Testis (tissue), 3 donors: ENCODE results near the gene MARK4. TPM values are rescaled to one million over a fixed set of nuclear protein-coding genes. Genes with fewer than 3 reads are reported as not detected.
A peak's percentile ranks its signal among the peaks of the same experiment; 100 is the strongest.

Source experiments
- DNase-seq: peaks from one replicate; pipeline ENCODE4 v3.0.0-alpha.2; 2019
- H3K27ac ChIP-seq, 2 donors: fragments of 200-600 bp; sonication (generic); one replicate each; pipeline ENCODE4 v1.5.1; 2019
- H3K27me3 ChIP-seq: fragments of 200-600 bp; sonication (generic); one replicate; pipeline ENCODE4 v1.5.1; 2019
- H3K36me3 ChIP-seq: fragments of 200-600 bp; sonication (generic); one replicate; pipeline ENCODE4 v1.5.1; 2017; ENCODE audit warnings: low read depth; ENCODE audit errors: missing control alignments
- H3K4me1 ChIP-seq: fragments of 200-600 bp; sonication (generic); one replicate; pipeline ENCODE4 v1.5.1; 2019
- H3K4me3 ChIP-seq, 2 donors: fragments of 200-600 bp; sonication (generic); one replicate each; pipeline ENCODE4 v1.5.1; 2017 to 2019
- H3K9me3 ChIP-seq: fragments of 200-600 bp; sonication (generic); one replicate; pipeline ENCODE4 v1.5.1; 2017
- POLR2A ChIP-seq: fragments of 450-650 bp; IDR thresholded peaks from one replicate; pipeline ENCODE4 v1.6.1; 2017; ENCODE audit warnings: antibody characterized with exemption, mild to moderate bottlenecking, moderate library complexity
- WGBS, 2 donors: methylation state at CpG; one replicate each; pipeline ENCODE4 v1.1.5; 2018; 5-methylcytosine and 5-hydroxymethylcytosine counted together
- intact Hi-C: fragments of 100-400 bp; cut with DNase I; formaldehyde crosslinking; loops from one replicate; pipeline ENCODE4 v1.15.1; 2023; ENCODE audit warnings: low total_unique reads
- polyA plus RNA-seq: library from polyadenylated mRNA; stranded (reverse); fragments of 350-450 nt; fragmentation: Illumina TruSeq; extraction: RNeasy Lipid Tissue Mini Kit (QIAGEN cat#74804); gene quantifications from one replicate; pipeline ENCODE4 v1.2.3, GENCODE V29; 2014; ENCODE audit warnings: low read depth, low replicate concordance; ENCODE audit not compliant: insufficient read depth
- total RNA-seq, 2 donors: library from RNA; depleted of rRNA; stranded (reverse); fragments of >200 nt; gene quantifications; one replicate each; pipeline ENCODE4 v1.2.3, GENCODE V29; 2016
- TF ChIP-seq, protein P1 (sequence below), 3 experiments: fragments of 450-650 bp in 2 of 3; fragments of 200-600 bp in 1 of 3; sonication (generic) in 1 of 3; IDR thresholded peaks; one replicate each; pipeline ENCODE4 v1.5.1; 2016 to 2019; ENCODE audit warnings: antibody characterized with exemption in 3 of 3, mild to moderate bottlenecking in 2 of 3, moderate library complexity in 1 of 3

Gene MARK4
- total and polyA plus RNA-seq, 3 donors from 2014 or later: 114 to 200 (median 197) TPM

- Histone ChIP-seq H3K9me3 (no peaks in the 10 kb centered on the region), H3K36me3 (no peaks in the 10 kb centered on the region), H3K27ac (peak overlapping the region in 1 of 2 donors; percentile 50), H3K4me1 (peaks cover 18% of the 10 kb centered on the region), H3K4me3 (no peak overlapping the region), H3K27me3 (no peaks in the 10 kb centered on the region)
- WGBS, 2 donors: 44 to 45% methylated on average over 13 to 17 of the region's 17 CpGs
- DNase-seq: peak; percentile 69
- no peak for TF ChIP-seq POLR2A
- TF ChIP-seq, protein P1, sequence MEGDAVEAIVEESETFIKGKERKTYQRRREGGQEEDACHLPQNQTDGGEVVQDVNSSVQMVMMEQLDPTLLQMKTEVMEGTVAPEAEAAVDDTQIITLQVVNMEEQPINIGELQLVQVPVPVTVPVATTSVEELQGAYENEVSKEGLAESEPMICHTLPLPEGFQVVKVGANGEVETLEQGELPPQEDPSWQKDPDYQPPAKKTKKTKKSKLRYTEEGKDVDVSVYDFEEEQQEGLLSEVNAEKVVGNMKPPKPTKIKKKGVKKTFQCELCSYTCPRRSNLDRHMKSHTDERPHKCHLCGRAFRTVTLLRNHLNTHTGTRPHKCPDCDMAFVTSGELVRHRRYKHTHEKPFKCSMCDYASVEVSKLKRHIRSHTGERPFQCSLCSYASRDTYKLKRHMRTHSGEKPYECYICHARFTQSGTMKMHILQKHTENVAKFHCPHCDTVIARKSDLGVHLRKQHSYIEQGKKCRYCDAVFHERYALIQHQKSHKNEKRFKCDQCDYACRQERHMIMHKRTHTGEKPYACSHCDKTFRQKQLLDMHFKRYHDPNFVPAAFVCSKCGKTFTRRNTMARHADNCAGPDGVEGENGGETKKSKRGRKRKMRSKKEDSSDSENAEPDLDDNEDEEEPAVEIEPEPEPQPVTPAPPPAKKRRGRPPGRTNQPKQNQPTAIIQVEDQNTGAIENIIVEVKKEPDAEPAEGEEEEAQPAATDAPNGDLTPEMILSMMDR (IDR thresholded peaks at IDR 0.05): no peak
- intact Hi-C loops: no loop called here
Measured at GRCh38 chr19:45211751-45212381, 39.2 kb upstream of the MARK4 start.

GRCh38 chr19:45213031-45213430 lies 38.0 kb upstream of the MARK4 start:
- intact Hi-C loops: no loop called here
- H3K9me3 ChIP-seq: no peaks in the 10 kb centered on the region
- H3K27ac ChIP-seq: peak overlapping the region in 1 of 2 donors; percentile 50
- no peak for TF ChIP-seq POLR2A
- TF ChIP-seq, protein P1 (IDR thresholded peaks at IDR 0.05): no peak
- H3K4me1 ChIP-seq: peaks cover 18% of the 10 kb centered on the region
- no peaks in the 10 kb centered on the region for H3K36me3 ChIP-seq
- H3K27me3 ChIP-seq: no peaks in the 10 kb centered on the region
- H3K4me3 ChIP-seq: no peak overlapping the region
- DNase-seq: no peak
- WGBS, 2 donors: 72 to 79% methylated on average over 23 of the region's 23 CpGs

DNA sequence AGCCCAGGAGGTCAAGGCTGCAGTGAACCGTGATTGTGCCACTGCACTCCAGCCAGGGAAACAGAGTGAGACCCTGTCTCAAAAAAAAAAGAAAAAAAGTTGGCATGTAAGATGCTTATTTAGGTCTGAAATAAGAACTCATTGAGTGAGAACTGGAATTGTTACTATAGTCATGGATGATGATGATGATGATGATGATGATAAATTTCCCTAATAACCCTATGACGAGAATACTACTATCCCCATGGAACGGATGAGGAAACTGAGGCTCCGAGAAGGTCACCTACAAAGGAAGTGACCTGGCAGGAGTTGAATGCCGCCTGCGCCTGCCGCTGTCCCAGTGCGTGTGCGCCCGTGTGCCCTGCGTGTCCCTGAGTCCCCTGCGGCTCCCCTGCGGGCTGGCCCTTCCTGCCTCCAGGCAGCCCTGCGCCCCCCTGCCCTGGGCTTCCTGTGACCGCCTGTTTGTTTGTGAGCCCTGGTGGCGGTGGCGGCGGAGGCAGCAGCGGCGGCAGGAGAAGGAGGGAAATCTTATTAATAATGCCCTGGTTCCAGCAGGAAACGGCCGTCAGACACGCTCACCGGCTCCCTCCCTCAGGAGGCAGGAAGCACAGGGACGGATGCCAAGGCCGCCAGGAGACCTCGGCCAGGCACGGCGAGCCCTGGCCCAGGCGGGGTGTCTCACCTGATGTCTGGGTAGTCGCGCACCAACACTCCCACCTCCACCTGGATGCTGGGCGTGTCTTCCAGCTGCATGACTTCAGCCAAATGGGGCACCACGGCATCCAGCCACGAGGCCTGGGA lies 35.5 kb upstream of the MARK4 start:
- Histone ChIP-seq H3K4me1 (peaks cover 18% of the 10 kb centered on the region), H3K4me3 (no peak overlapping the region), H3K36me3 (no peaks in the 10 kb centered on the region), H3K27ac (peak overlapping the region in 1 of 2 donors; percentile 33), H3K27me3 (no peaks in the 10 kb centered on the region), H3K9me3 (no peaks in the 10 kb centered on the region)
- WGBS, 2 donors: 49 to 62% methylated on average over 26 to 35 of the region's 35 CpGs
- intact Hi-C loops: no loop called here
- TF ChIP-seq, protein P1 (IDR thresholded peaks at IDR 0.05): no peak
- no peak for TF ChIP-seq POLR2A
- peak; percentile 29 for DNase-seq

DNA sequence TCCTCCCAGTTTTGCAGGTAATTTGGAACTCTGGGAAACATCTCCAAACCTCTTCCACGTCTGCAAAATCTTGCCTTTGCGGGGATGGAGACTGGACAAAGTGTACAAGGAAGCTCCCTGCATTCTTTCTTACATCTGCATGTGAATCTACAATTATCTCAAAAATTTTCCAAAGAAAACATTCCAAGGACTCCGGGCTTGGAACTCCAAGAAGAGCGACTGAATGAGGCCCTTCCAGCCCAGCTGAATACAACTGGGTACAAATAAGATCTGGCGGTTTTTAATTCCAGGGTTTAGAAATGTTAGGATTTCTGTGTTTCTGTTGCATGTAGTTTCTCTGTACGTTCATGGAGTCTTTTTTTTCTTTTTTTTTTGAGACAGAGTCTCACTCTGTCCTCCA lies 34.4 kb upstream of the MARK4 start:
- no peaks in the 10 kb centered on the region for H3K9me3 ChIP-seq
- no peak overlapping the region for H3K4me3 ChIP-seq
- no peaks in the 10 kb centered on the region for H3K36me3 ChIP-seq
- WGBS, 2 donors: 29 to 32% methylated on average over 6 of the region's 6 CpGs
- no peak for DNase-seq
- peaks cover 18% of the 10 kb centered on the region for H3K4me1 ChIP-seq
- intact Hi-C loops: no loop called here
- TF ChIP-seq POLR2A: no peak
- TF ChIP-seq, protein P1 (IDR thresholded peaks at IDR 0.05): no peak
- H3K27ac ChIP-seq: peak overlapping the region in 1 of 2 donors; percentile 37
- no peaks in the 10 kb centered on the region for H3K27me3 ChIP-seq
